Loucy (cell line): Measurements from ENCODE around the gene COX17.

Experiments used
- H2AFZ ChIP-seq: fragments of 200-600 bp; sonication (generic); 2 replicates; pipeline ENCODE4 v1.6.0; 2016; ENCODE audit warnings: antibody characterized with exemption, mild to moderate bottlenecking, low read length, moderate library complexity
- H3F3A ChIP-seq: fragments of 200-600 bp; 2 replicates; pipeline ENCODE4 v1.6.0; 2016; ENCODE audit warnings: antibody characterized with exemption, low read depth, mild to moderate bottlenecking
- H3K27me3 ChIP-seq: fragments of 200-600 bp; sonication (generic); 2 replicates; pipeline ENCODE4 v1.6.1; 2014; ENCODE audit warnings: low read length, mild to moderate bottlenecking; ENCODE audit not compliant: insufficient read depth, poor library complexity, severe bottlenecking
- H3K36me3 ChIP-seq: fragments of 200-600 bp; sonication (generic); 2 replicates; pipeline ENCODE4 v1.6.1; 2016; ENCODE audit warnings: low read length; ENCODE audit not compliant: insufficient read depth
- H3K4me1 ChIP-seq: fragments of 200-600 bp; sonication (generic); 2 replicates; pipeline ENCODE4 v1.5.1; 2014; ENCODE audit warnings: low read length, mild to moderate bottlenecking; ENCODE audit not compliant: insufficient read depth, poor library complexity, severe bottlenecking
- H3K4me2 ChIP-seq: fragments of 200-600 bp; sonication (generic); 2 replicates; pipeline ENCODE4 v1.6.0; 2014; ENCODE audit warnings: antibody characterized with exemption, low read length, low read depth, mild to moderate bottlenecking; ENCODE audit not compliant: poor library complexity, severe bottlenecking
- H3K4me3 ChIP-seq: fragments of 200-600 bp; sonication (generic); 2 replicates; pipeline ENCODE4 v1.5.1; 2014; ENCODE audit warnings: low read length, mild to moderate bottlenecking, mixed read lengths; ENCODE audit not compliant: poor library complexity, severe bottlenecking
- H3K79me2 ChIP-seq: fragments of 200-600 bp; sonication (generic); 2 replicates; pipeline ENCODE4 v1.6.1; 2014; ENCODE audit warnings: low read length; ENCODE audit not compliant: insufficient read depth
- H3K9ac ChIP-seq: fragments of 200-600 bp; sonication (generic); 2 replicates; pipeline ENCODE4 v1.6.0; 2014; ENCODE audit warnings: mild to moderate bottlenecking, low read depth, low read length, moderate library complexity; ENCODE audit not compliant: poor library complexity, severe bottlenecking
- H3K9me2 ChIP-seq: fragments of 200-600 bp; sonication (generic); replicated peaks from 2 replicates; pipeline ENCODE4 v1.6.1; 2016; ENCODE audit warnings: low read depth, low read length, mixed read lengths
- H3K9me3 ChIP-seq: fragments of 200-600 bp; sonication (generic); 2 replicates; pipeline ENCODE4 v1.6.1; 2014; ENCODE audit warnings: mild to moderate bottlenecking, antibody characterized with exemption, low read length, low read depth; ENCODE audit not compliant: insufficient read depth
- H4K20me1 ChIP-seq: fragments of 200-600 bp; sonication (generic); 2 replicates; pipeline ENCODE4 v1.6.0; 2014; ENCODE audit warnings: antibody characterized with exemption, low read length, mild to moderate bottlenecking; ENCODE audit not compliant: insufficient read depth, poor library complexity, severe bottlenecking
- EZH2phosphoT487 ChIP-seq: fragments of 200-600 bp; IDR thresholded peaks from 2 replicates; pipeline ENCODE4 v1.6.1; 2018; ENCODE audit warnings: antibody characterized with exemption, mild to moderate bottlenecking, moderate library complexity, borderline replicate concordance
- TF ChIP-seq, protein P1 (sequence below): fragments of 200-600 bp; sonication (generic); conservative IDR thresholded peaks from 2 replicates; pipeline ENCODE4 v1.5.1; 2014; ENCODE audit warnings: mild to moderate bottlenecking, antibody characterized with exemption, low read length

COX17 gene

DNA sequence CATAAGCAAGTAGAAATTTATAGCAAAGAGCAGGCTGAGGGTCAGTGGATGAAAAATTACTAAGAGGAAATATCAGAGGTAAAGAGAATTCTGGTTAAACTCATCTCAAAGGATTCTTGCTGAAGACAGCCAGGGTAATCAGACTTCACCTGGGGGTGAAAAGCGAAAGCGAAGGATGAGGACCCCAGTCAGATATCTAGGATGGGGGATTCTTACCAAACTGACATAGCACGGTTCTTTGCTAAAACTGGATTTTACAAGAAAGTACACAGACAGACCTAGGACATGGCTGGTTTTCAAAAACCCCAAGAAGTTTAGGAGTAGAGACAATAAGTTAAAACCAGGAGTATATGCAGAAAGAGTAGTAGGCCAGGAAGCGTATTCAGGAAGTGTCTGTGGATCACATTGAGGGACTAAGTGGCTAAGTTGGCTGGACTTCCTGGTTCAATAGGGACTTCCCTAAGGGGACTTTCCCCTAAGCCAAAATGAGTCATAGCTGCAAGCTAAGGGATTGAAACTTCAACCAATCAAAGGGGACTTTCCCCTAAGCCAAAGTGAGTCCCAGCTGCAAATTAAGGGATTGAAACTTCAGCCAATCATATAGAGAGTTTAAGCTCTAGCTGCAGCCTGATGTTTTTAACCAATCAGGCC is 23.2 kb upstream of the COX17 start:
- no peaks in the 10 kb centered on the region for H3K9me3 ChIP-seq
- H4K20me1 ChIP-seq: no peaks in the 10 kb centered on the region
- H3K36me3 ChIP-seq: no peaks in the 10 kb centered on the region
- no peaks in the 10 kb centered on the region for H3K4me1 ChIP-seq
- H3K4me2 ChIP-seq: no peak overlapping the region
- no peaks in the 10 kb centered on the region for H3K79me2 ChIP-seq
- H3F3A ChIP-seq: no peaks in the 10 kb centered on the region
- peak overlapping the region; percentile 77 for H2AFZ ChIP-seq
- H3K9ac ChIP-seq: no peak overlapping the region
- H3K27me3 ChIP-seq: peaks cover 4% of the 10 kb centered on the region
- no peak overlapping the region for H3K4me3 ChIP-seq
- no peaks in the 10 kb centered on the region for H3K9me2 ChIP-seq
- no peak for TF ChIP-seq EZH2phosphoT487
- TF ChIP-seq, protein P1, sequence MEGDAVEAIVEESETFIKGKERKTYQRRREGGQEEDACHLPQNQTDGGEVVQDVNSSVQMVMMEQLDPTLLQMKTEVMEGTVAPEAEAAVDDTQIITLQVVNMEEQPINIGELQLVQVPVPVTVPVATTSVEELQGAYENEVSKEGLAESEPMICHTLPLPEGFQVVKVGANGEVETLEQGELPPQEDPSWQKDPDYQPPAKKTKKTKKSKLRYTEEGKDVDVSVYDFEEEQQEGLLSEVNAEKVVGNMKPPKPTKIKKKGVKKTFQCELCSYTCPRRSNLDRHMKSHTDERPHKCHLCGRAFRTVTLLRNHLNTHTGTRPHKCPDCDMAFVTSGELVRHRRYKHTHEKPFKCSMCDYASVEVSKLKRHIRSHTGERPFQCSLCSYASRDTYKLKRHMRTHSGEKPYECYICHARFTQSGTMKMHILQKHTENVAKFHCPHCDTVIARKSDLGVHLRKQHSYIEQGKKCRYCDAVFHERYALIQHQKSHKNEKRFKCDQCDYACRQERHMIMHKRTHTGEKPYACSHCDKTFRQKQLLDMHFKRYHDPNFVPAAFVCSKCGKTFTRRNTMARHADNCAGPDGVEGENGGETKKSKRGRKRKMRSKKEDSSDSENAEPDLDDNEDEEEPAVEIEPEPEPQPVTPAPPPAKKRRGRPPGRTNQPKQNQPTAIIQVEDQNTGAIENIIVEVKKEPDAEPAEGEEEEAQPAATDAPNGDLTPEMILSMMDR: no peak

DNA sequence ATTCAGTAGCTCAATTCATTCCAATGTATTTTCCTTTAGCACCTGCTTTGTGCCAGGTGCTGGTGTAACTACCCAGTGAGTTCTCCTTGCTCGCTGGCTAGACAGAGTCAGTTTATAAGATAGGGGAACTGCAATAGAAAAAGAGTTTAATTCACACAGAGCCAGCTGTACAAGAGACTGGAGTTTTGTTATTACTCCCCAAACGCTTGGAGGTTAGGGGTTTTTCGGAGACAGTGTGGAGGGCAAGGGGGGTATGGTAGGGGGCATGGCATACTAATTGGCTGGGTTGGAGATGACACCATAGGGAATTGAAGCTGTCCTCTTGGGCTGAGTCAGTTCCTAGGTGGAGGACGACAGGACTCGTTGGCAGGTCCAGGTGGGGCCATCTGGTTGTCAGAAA is 20.2 kb upstream of the COX17 start:
- TF ChIP-seq, protein P1: no peak
- TF ChIP-seq EZH2phosphoT487: no peak
- Histone ChIP-seq H3K4me1 (no peaks in the 10 kb centered on the region), H3K9ac (no peak overlapping the region), H3F3A (no peaks in the 10 kb centered on the region), H3K79me2 (no peaks in the 10 kb centered on the region), H2AFZ (no peak overlapping the region), H3K27me3 (peaks cover 7% of the 10 kb centered on the region), H4K20me1 (no peaks in the 10 kb centered on the region), H3K9me3 (no peaks in the 10 kb centered on the region), H3K4me2 (no peak overlapping the region), H3K4me3 (no peak overlapping the region), H3K9me2 (no peaks in the 10 kb centered on the region), H3K36me3 (no peaks in the 10 kb centered on the region)

DNA sequence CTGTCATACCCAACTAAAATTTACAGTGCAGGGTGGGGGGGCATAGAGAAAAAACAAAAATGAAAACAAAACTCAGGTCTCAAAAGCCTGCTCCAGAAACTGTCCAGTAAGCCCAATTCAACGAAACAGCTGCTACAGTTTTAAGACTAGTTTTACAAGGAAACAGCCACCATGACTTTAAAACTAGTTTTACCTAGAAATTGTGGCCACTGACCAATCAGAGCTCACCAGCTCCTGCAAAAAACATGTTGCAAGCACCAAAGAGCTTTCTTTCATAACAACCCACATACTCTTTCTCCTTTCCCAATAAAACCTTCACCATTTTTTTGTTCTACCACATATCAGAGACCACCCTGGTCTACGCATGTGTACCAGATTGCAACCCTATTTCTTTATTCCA is 18.3 kb upstream of the COX17 start:
- Histone ChIP-seq H3K4me3 (no peak overlapping the region), H3K79me2 (no peaks in the 10 kb centered on the region), H3K9me2 (no peaks in the 10 kb centered on the region), H3K4me1 (no peaks in the 10 kb centered on the region), H3K27me3 (peaks cover 7% of the 10 kb centered on the region), H3K9me3 (no peaks in the 10 kb centered on the region), H3K36me3 (no peaks in the 10 kb centered on the region), H3K9ac (no peak overlapping the region), H3F3A (no peaks in the 10 kb centered on the region), H4K20me1 (no peaks in the 10 kb centered on the region), H3K4me2 (no peak overlapping the region), H2AFZ (no peak overlapping the region)
- TF ChIP-seq EZH2phosphoT487: no peak
- TF ChIP-seq, protein P1: no peak
